Lower leg skin (tissue), 4 donors: ENCODE data around the gene RNLS. TPM values are rescaled to one million over a fixed set of nuclear protein-coding genes. Genes with fewer than 3 reads are reported as not detected.

Experiments used
- DNase-seq, 2 donors: peaks; one replicate each; pipeline ENCODE4 v3.0.0-alpha.2; 2019; ENCODE audit warnings: low spot score in 2 of 2
- H3K4me3 ChIP-seq: fragments of 200-600 bp; sonication (generic); 2 replicates; pipeline ENCODE4 v1.5.1; 2017; ENCODE audit warnings: mild to moderate bottlenecking, low read depth; ENCODE audit not compliant: poor library complexity, severe bottlenecking
- POLR2A ChIP-seq, 2 donors: fragments of 450-650 bp; IDR thresholded peaks; one replicate each; pipeline ENCODE4 v1.6.1; 2016 to 2017; ENCODE audit warnings: antibody characterized with exemption in 2 of 2, mild to moderate bottlenecking in 1 of 2, moderate library complexity in 1 of 2
- WGBS, 2 donors: methylation state at CpG; one replicate each; pipeline ENCODE4 v1.1.5; 2018; 5-methylcytosine and 5-hydroxymethylcytosine counted together
- intact Hi-C: fragments of 100-400 bp; cut with DNase I; formaldehyde crosslinking; loops from one replicate; pipeline ENCODE4 v1.15.0; 2023; ENCODE audit warnings: low total_unique reads
- total RNA-seq, 4 donors: library from RNA; depleted of rRNA; stranded (reverse); fragments of >200 nt; gene quantifications; one replicate each; pipeline ENCODE4 v1.1.0, GENCODE V29; 2016
- TF ChIP-seq, protein P1 (sequence below), 3 donors: fragments of 450-650 bp; IDR thresholded peaks; one replicate each; pipeline ENCODE4 v1.5.1; 2016; ENCODE audit warnings: antibody characterized with exemption in 3 of 3, mild to moderate bottlenecking in 3 of 3, moderate library complexity in 2 of 3

The RNLS gene
- total RNA-seq, 4 donors from 2014 or later: 6.8 to 18.3 (median 10.9) TPM

- no peak for DNase-seq
- H3K4me3 ChIP-seq: no peak overlapping the region
- TF ChIP-seq, protein P1, sequence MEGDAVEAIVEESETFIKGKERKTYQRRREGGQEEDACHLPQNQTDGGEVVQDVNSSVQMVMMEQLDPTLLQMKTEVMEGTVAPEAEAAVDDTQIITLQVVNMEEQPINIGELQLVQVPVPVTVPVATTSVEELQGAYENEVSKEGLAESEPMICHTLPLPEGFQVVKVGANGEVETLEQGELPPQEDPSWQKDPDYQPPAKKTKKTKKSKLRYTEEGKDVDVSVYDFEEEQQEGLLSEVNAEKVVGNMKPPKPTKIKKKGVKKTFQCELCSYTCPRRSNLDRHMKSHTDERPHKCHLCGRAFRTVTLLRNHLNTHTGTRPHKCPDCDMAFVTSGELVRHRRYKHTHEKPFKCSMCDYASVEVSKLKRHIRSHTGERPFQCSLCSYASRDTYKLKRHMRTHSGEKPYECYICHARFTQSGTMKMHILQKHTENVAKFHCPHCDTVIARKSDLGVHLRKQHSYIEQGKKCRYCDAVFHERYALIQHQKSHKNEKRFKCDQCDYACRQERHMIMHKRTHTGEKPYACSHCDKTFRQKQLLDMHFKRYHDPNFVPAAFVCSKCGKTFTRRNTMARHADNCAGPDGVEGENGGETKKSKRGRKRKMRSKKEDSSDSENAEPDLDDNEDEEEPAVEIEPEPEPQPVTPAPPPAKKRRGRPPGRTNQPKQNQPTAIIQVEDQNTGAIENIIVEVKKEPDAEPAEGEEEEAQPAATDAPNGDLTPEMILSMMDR (IDR thresholded peaks at IDR 0.05): no peak
- no peak for TF ChIP-seq POLR2A (IDR thresholded peaks at IDR 0.05)
- intact Hi-C loops: no loop called here
Observed at GRCh38 chr10:88317099-88317498, 266.0 kb downstream of the RNLS start.

GRCh38 chr10:88316292-88316861, 266.7 kb downstream of the RNLS start:
- 89 to 93% methylated on average over 4 of the region's 4 CpGs for WGBS, 2 donors
- H3K4me3 ChIP-seq: no peak overlapping the region
- intact Hi-C loops: no loop called here

DNA sequence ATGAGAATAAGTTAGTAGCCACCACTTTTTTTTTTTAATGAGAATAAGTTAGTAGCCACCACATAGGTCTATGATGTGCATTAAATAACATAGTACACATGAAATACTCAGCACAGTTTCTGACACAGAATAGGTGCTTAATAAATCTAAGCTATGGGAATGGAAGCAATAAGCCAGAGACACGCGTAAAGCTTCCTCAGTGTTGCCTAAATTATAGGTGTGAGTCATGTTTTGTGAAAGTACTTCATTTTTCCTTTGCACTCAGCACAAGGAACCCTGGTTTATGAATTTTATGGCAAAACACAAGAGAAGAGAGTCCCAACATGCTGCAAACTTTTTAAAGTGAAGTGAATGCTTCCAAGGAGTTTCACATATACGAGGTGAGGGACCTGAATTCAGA, 267.4 kb downstream of the RNLS start:
- no peak for TF ChIP-seq POLR2A (IDR thresholded peaks at IDR 0.05)
- intact Hi-C loops: no loop called here
- no peak for DNase-seq
- no peak overlapping the region for H3K4me3 ChIP-seq
- WGBS, 2 donors: 84 to 88% methylated on average over 3 of the region's 3 CpGs

More at GRCh38 chr10:88316292-88316861, 266.7 kb downstream of the RNLS start:
- TF ChIP-seq POLR2A (IDR thresholded peaks at IDR 0.05): no peak
- TF ChIP-seq, protein P1 (IDR thresholded peaks at IDR 0.05): no peak
- no peak for DNase-seq

- WGBS, 2 donors: 53 to 56% methylated on average over 2 of the region's 2 CpGs
- no peak for TF ChIP-seq POLR2A (IDR thresholded peaks at IDR 0.05)
- TF ChIP-seq, protein P1 (IDR thresholded peaks at IDR 0.05): no peak
- intact Hi-C loops: loop anchor here (1.0 kb wide), 1 partner anchor 9 kb away; no protein-coding TSS in a partner anchor
- H3K4me3 ChIP-seq: no peak overlapping the region
- peak in 1 of 2 donors; percentile 58 for DNase-seq
Observed at GRCh38 chr10:88314362-88314761, 268.8 kb downstream of the RNLS start.

DNA sequence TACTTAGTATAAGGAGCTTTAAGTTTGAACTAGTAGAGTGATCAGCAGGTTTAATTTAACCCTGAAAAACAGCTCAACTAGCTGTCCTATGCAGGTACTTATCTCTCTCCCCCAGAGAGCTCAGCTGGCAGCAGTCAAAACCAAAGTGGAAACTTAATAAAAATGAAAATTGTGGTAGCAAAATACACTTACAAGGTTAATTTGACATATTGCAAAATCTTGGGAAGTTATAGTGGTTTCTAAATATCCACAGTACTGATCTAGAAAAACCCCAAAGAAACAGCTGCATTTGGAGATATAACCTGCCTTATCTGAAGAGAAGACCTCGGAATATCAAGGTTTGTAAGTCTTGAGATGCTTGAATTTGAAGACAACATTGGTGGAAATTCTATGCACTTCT, 269.2 kb downstream of the RNLS start:
- no peak overlapping the region for H3K4me3 ChIP-seq
- DNase-seq: no peak
- 90 to 97% methylated on average over 1 of the region's 1 CpG for WGBS, 2 donors
- no peak for TF ChIP-seq POLR2A (IDR thresholded peaks at IDR 0.05)
- TF ChIP-seq, protein P1 (IDR thresholded peaks at IDR 0.05): no peak
- intact Hi-C loops: loop anchor here (1.0 kb wide), 1 partner anchor 9 kb away; no protein-coding TSS in a partner anchor

DNA sequence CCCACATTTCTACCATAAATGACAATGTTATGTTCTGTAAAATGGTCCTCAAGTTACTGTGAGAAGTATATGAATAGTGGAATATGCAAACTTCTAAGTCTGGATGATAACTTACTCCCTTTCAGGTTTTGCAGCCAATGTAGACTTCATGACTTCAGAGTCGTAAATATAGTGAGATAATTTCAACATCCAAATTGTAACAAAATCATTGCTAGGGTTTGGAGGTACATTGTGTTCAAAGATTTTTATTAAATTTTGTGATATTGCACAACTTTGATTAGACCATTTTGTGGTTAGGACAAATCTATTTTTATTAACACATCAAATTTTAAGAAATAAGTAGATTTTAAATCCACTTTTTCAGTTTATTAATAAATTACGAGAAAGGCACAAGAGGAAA, 270.3 kb downstream of the RNLS start:
- intact Hi-C loops: no loop called here
- 81 to 94% methylated on average over 2 of the region's 2 CpGs for WGBS, 2 donors
- TF ChIP-seq, protein P1 (IDR thresholded peaks at IDR 0.05): no peak
- TF ChIP-seq POLR2A (IDR thresholded peaks at IDR 0.05): no peak
- DNase-seq: no peak
- no peak overlapping the region for H3K4me3 ChIP-seq
